GM18502 (cell line): ENCODE measurements around the gene MTCP1.

ENCODE experiments used
- ATAC-seq: cut with Tn5 transposase; IDR thresholded peaks from one replicate; pipeline ENCODE4 v1.9.1; 2021; ENCODE audit warnings: mild to moderate bottlenecking; ENCODE audit not compliant: unreplicated experiment, poor library complexity

The MTCP1 gene, protein sequence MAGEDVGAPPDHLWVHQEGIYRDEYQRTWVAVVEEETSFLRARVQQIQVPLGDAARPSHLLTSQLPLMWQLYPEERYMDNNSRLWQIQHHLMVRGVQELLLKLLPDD

DNA sequence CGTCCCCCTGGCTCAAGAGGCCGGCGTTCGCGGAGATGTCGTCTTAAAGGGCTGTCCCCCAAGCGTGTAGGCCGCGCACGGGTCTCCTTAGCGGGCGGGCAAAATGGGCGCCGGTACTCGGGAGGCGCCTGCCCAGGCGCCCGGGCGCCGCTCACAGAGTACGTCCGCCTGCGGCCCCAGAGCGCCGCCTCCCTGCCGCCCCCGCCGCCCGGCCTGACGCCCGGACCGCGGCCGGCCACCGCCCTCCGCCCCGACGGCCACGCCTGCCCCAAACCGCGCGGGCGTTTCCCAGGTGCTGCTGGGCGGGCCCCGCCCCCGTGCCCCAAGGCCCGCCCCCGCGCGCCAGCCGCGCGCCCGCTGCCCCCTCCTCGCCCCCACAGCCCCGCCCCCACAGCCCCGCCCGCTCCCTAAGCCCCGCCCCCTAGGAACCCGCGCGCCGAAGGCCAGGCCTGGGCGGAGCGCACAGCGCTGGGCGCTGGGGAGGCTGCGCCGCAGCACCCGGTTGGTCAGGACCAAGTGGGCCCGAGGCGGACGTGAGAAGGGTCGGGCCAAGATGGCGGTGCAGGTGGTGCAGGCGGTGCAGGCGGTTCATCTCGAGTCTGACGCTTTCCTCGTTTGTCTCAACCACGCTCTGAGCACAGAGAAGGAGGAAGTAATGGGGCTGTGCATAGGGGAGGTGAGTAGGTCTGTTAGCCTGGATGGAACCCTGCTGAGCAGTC is at the start of gene MTCP1, which contains the start of the genes BRCC3 and CMC4:
Gene MTCP1 (minus strand): TSS at position 162 of the 719 bp plus-strand sequence. CDS start 5,126 bp downstream, outside the sequence.
Gene BRCC3 (plus strand): TSS at position 534 of the 719 bp plus-strand sequence. CDS start 20 bp downstream, at position 554.
Gene CMC4 (minus strand): TSS at position 162 of the 719 bp plus-strand sequence. CDS start 7,113 bp downstream, outside the sequence.
- peak; percentile 88 for ATAC-seq

DNA sequence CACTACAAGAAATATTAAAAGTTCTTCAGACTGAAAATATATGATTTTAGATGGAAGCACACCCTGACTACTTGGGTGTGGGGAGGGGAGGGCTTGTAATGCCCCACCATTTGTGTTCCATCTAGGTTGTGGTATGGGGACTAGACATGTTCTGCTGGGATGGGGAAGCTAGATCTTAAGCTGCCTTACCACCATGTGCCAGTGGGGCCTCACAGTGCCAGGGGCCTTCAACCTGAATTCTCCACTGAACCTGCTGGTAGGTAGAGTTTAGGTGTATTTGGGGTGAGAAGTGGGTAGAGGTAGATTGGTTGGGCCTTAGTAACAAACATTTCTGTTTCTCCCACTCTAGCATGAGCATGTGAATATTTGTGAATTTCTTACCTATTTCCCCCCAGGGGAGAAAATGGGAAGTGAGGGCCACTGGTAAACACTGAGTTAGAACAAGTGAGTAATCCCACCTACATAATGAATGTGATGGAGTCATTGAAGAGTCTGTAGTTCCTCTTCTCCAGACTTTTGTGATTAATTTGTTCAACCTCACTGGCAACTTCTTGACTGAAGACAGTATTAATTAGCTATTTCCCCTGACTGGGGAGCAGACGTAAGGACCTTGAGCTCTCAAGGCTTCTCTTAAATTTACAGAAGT is 44.4 kb upstream of the MTCP1 start:
- no peak for ATAC-seq

DNA sequence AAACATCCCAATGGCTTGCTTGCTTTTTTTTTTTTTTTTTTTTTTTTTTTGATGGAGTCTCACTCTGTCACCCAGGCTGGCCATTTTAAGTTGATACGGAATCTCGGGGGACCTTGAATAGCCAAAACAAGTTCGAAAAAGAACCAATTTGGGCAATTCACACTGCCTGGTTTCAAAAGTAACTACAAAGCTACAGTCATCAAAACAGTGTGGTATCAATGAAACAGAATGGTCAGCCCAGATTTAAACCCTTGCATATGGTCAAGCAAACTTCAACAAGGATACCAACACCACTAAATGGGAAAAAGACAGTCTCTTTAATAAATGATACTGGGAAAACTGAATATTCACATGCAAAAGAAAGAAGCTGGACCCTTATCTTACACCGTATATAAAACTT is 42.2 kb upstream of the MTCP1 start:
- no peak for ATAC-seq

DNA sequence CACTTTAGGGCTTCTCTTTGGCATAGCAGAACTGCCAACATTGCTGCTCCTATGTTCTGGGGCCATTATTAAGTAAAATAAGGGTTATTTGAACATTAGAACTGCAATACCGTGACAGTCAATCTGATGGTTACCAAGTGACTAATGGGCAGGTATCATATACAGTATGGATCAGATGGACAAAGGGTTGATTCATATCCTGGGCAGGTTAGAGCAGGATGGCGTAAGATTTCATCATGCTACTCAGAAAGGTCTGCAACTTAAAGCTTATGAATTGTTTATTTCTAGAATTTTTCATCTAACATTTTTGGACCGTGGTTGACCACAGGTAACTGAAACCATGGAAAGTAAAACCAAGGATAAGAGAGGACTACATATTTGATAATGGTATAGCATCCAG is 41.2 kb upstream of the MTCP1 start:
- ATAC-seq, result no peak

DNA sequence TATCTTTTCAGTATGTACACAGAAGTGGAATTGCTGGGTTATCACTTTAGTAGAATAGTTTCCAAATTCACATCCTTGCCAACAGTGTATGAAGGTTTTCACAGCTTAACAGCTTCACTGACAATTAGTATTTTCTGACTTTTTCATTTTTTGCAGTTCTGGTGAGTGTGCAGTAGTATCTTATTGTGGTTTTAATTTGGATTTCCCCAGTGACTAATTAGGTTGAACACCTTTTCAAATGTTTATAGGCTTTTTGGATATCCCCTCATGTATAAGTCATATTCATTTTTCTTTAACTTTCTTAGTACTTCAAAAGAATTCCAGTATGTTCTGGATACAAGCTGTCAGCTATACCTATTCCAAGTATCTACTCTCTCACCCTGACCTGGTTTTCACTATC is 37.5 kb upstream of the MTCP1 start:
- no peak for ATAC-seq

DNA sequence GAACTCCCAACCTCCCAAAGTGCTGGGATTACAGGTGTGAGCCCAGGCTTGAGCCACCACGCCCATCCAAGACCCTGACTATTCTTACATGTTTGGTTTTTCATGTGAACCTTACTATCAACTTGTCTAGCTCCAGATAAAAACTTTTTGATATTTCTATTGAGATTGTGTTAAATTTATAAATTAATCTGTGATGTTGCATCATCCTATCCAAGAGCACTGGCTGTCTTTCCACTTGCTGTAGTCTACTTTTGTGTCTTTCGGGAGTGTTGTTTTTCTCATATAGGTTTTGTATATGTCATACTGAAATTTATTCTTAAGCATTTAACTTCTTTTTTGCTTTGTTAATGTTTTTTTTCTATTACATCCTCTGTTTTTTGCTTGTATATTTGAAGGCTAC is 35.0 kb upstream of the MTCP1 start:
- ATAC-seq, result no peak

DNA sequence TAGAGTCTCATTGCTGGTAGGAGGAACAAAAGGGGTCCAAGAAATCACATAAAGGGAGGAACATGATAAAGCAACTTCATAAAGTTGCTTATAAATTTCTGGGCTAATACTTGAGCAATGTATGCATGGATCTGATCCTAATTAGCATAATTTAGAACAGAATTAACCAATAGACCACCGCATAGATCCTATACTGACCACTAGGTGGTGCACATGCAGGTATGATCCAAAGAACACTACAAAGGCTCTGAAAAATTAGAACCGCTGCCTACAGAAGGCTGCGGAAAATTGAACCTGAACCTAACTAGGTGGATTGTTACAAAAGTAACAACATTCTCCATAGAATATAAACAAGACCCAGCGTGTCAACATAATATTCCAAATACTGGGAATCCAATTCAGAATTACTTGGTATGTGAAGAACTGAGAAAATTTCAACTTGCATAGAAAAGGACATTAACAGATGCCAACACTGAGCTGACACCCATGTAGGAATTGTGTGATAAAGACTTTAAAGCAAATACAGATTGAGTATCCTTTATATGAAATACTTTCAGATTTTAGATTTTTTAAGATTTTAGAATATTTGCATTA is 23.6 kb upstream of the MTCP1 start:
- peak; percentile 67 for ATAC-seq

DNA sequence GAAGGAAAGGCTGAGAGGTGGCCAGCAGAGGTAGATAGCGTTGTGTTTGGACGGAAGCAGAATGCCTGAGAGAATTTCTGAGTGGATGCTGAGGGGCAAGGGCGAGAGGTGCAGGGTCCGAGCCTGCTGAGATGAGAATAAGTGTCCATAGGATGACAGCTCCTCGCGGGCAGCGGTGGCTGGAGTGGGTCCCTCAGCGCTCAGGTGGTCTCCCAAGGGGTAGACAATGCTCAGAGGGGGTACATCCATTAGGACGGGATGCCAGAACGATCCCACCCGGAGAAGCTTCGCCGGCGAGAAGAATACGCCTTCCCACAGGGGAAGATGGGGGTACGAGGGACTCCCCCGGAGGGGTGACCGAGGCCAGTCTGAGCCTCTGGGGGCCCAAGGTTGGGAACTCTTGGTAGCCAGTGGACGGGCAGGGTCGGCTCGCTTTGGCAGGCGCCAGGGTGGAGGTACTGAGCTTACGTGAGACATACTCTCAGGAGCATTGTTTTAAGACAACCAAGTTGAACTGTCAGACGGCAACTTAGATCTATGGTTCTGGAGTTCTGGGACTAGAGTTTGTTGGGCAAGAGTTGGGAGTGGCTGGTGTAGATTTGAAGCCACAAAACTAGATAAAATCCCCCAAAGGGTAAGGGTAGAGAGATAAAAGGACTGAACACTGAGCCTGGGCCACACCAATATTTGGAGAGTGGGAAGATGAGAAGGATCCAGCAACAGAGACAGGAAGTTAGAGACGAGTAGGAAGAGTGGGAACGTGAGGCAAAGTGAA is 16.2 kb upstream of the MTCP1 start:
- ATAC-seq, result no peak

DNA sequence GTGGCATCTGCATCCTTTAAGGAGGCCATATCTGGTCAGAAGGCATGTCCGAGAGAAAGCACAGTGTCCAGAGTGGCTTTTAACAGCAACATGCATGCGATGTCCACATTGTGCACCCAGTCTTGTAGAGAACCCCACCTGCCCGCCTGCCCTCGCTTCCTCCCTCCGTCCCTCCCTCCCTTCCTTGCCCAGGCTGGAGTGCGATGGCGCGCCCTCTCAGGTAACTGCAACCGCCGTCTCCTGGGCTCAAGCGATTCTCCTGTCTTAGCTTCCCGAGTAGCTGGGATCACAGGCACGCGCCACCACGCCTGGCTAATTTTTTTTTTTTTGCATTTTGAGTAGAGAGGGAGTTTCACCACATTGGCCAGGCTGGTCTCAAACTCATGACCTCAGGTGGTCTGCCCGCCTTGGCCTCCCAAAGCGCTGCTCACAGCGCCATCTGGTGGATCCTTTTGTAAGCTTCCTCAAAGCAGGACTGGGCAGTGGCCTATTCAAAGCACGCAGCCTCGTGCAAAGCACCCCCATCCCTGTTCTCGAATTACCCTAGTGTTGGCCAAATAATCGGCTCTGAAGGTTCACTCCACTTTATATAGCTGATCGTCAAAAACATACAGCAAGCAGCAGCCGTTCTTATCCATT is 15.4 kb upstream of the MTCP1 start:
- no peak for ATAC-seq

DNA sequence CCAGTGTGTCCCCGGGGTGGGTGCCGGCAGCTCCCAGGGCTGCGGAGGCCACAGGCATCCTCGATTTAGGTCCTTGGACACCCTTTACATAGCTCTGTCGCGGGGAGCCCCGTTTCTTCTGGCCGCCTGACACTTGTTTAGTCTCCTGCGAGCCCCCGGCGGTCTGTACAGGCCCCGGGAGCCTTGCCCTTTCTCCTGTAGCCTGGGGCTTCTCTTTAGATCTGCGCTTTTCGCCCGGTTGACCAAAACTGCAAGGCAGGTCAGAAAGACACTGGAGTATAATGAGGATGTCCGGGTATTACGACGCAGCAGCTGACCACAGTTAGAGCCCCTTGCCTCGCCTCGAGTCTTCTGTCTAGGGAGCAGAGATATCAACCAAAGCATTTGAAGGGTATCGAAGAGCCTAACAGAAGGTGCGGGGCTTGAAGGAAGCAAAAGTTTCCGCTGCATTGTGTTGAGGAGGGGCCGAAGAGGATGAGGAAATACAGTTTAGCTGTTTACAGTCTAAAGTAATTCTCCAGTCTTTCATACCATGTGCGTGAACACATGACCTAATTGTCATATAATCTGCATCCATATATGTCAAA is 851 bp upstream of the MTCP1 start:
- no peak for ATAC-seq

DNA sequence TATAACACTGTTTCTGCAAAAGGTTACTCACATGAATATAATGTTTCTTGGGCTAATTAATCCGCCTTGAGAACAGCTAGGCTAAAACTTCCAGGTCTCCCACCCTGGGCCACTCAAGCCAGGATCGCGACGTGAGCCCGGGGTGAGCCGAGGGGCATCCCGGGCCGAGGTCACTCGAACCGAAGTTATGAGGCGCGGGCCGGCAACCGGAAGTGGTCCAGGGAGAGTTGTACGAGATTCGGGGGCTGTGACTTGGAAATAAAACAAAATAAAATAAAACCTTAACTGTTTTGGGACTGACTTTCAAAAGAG is 317 bp downstream of the MTCP1 start:
- peak; percentile 30 for ATAC-seq

DNA sequence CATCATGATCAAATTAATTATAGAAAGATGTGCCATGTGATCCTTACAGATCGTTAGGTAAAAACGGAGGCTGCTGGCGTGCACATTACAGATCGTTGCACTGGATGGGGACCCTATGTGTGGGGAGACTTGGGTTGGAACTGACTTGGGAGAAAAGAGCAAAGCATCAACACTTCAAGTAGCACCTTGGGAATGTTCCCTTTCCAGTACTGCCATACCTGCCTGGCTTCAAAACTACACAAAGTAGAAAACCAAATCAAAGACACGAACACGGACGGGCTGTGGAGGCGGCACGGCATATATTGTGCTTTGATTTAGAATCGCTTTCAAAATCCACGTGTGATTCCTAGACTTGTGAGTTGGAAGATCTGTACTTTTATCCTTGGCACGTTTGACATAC is 898 bp downstream of the MTCP1 start:
- ATAC-seq, result no peak

DNA sequence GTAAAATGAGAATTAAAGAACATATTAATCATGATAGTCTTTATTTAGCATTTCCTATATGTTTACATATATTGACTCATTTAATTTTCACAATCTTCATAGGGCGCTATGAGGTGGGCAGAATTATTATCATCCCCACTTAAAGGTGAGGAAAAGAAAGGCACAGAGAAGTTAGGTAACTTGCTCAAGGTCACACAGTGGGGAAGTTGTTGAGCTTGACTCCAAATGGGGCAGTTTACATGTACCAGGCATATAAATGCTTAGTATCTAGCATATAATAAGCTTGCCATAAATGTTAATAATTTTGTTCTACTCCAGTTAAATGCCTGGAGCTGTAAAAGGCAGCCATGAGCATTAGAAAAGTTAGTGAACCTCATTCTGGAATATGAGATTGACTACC is 1.5 kb downstream of the MTCP1 start:
- ATAC-seq, result no peak

DNA sequence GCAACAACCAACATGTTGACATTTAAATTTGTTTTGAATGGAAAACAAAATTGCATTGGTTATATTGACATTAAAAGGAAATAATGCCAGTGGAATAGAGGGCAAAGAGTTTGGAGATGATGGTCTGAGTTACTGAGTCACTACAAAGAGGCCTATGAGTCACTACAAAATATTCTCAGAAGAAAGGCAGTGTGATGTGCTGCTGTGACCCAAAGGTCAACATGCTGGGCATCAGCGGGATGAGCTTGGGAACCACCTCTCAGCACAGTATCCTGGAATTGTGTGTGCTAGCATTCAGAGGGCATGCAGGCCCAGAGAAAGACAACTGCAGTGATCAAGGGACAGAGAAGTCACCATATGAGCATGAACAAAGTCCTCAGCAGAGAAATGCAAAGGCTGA is 2.8 kb downstream of the MTCP1 start:
- ATAC-seq, result no peak

DNA sequence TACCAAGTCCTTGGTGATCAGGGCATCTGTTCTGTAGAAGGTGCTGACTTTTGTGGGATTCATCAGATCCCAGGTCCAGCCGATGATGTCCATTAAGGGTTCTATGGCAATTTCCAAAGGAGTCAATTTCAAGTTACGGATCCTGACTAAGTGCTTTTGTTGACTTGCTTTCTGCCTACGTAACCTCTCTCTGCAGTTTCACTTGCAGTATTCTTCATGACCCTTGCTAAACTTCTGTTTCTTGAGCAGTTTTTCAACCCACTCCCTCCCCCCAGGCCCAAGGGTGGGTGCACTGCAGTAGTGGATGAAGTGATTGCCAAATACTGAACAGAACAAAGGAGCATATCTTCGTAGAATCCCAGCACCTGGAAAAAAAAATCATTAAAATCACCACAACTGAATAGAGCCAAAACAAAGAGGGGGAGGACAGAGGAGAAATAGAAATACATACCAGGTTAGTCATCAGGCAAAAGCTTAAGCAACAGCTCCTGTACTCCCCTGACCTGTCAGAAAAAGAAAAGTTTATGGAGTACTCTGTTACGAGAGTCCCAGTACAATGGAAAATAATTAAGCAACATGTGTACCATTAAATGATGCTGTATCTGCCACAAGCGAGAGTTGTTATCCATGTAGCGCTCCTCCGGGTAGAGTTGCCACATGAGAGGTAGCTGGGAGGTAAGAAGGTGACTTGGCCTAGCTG is 5.8 kb downstream of the MTCP1 start:
- ATAC-seq, result no peak

DNA sequence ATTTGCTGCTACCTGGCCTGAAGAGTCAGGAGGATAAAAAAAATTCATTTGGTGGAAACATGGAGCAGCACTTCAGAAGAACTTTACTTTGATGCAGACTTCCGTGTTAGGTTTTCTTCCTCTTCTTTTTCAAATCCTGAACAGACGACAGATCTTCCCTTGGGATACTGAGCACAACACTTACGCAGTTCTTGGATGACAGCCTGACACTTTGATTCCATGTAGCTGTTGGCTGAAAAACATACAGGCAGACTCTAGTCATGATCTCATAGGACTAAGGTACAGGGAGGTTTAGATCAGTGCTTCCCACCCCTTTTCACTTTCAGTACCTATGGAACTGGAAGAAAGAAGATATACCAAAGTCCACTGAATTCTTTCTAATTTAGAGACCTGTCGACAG is 9.2 kb downstream of the MTCP1 start:
- no peak for ATAC-seq

DNA sequence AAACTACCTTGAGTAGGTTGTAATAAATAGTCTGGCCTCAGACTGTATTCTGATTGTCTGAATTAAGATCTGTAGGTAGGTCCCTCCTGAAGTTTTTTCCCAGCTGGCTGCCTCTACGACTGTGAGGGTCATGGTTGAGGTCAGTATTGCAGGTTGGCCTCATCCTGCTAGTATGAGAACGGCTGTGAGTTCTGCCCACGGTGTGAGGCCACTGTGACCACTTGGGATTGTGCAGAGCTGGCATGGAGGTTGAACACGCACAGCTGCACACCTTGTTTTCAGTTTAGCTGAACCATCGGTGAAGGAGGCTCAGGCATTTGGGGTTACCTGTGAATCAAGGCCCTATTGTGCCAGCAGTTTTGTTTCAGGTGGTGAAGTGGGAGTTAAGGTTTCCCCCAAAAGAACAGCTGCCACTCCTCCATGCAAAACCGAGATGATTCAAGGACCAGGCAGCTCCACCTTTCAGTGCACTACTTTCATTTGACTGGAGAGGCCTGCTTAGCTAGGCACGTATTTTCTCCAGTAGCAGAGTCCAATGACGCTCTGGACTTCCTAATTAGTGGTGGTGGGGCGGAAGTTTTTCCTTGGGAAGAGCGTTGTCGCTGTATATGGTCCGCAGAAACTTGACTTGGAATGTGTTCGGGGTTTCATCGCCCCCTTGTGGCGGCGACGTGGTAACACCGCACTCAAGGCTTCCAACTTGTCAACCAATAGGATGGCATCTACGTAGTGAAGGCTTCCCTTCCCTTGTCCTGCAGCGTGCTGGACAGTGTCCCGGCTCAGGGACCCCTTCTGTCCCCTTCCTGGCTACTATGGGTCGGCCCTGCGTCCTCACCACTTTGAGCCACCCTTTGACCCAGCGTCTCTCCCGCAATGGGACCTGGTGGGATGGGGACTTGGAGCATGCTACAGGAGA is 13.8 kb downstream of the MTCP1 start:
- peak; percentile 85 for ATAC-seq

DNA sequence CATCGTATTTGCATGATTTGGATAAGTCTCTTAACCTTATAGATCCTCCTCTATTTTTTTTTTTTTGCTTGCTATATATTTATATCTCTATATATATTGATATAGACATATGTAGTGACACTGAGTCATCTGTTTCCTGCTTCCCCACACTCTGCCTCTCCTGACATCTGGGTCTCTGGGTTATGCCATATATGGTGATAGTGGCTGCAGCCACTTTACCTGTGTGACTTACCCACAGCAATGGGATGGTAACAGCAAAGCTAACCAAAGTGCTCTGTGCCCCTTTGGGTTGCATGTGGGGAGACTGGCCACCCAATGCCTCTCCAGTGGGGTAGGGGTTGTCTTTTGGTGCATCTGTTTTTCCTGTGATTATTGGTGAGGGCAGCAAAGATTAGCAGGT is 14.5 kb downstream of the MTCP1 start:
- no peak for ATAC-seq
